ENCODE measurements around the gene PLEKHA5. TPM values are rescaled to one million over a fixed set of nuclear protein-coding genes. Genes with fewer than 3 reads are reported as not detected.
A peak's percentile ranks its signal among the peaks of the same experiment; 100 is the strongest.

PLEKHA5 gene
- total and polyA plus RNA-seq, 2 donors from 2014 or later: 26.6 to 52.9 TPM

- no peak for DNase-seq
- Histone ChIP-seq H3K4me3 (ENCODE audit: low read length in 3 of 3) (no peak overlapping the region), H3K4me1 (ENCODE audit: control insufficient read depth in 2 of 3, insufficient read depth in 2 of 3, low read depth in 1 of 3, low read length in 3 of 3) (peaks cover 0 to 32% (median 3%) of the 10 kb centered on the region in 3 donors), H3K27me3 (ENCODE audit: control insufficient read depth, insufficient read depth, low read length) (no peaks in the 10 kb centered on the region), H3K9me3 (ENCODE audit: control insufficient read depth in 2 of 3, insufficient read depth in 1 of 3, low read length in 3 of 3) (no peaks in the 10 kb centered on the region), H3K9ac (ENCODE audit: low read length in 3 of 3) (no peak overlapping the region), H3K27ac (ENCODE audit: low read depth in 2 of 2, low read length in 2 of 2) (peak overlapping the region; percentile 16 to 43), H3K36me3 (ENCODE audit: control insufficient read depth in 2 of 3, insufficient read depth in 3 of 3, low read length in 3 of 3) (no peaks in the 10 kb centered on the region)
- FAIRE-seq: no peak
- TF ChIP-seq CTCF (IDR thresholded peaks at IDR 0.05; ENCODE audit: borderline replicate concordance, extremely low read depth, insufficient read depth): no peak
- intact Hi-C loops (cut with DNase I): no loop called here
Measured at GRCh38 chr12:19150273-19150900, 20.9 kb downstream of the PLEKHA5 start.

DNA sequence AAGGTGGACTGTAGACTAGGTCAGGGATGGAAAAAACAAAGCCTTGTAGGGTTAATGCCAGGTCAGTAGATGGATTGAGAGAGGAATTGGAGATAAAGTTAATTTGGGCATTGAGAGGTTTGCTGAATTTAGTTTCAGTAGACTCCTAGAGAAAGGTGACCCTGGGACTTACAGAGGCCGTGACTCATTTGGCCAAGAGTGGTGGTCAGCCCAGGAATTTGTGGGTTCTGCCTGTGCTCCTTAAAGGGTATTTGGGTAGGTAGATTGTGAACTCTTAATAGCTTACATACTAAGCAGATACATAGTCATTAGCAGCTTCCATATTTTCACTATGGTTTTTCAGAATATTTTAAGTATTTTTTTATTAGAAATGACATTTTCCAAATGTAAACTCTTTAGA is 21.8 kb downstream of the PLEKHA5 start:
- no peaks in the 10 kb centered on the region for H3K36me3 ChIP-seq (ENCODE audit: control insufficient read depth in 2 of 3, insufficient read depth in 3 of 3, low read length in 3 of 3)
- no peaks in the 10 kb centered on the region for H3K27me3 ChIP-seq (ENCODE audit: control insufficient read depth, insufficient read depth, low read length)
- H3K4me1 ChIP-seq (ENCODE audit: control insufficient read depth in 2 of 3, insufficient read depth in 2 of 3, low read depth in 1 of 3, low read length in 3 of 3): peaks cover 0 to 36% (median 4%) of the 10 kb centered on the region in 3 donors
- DNase-seq: no peak
- intact Hi-C loops (cut with DNase I): no loop called here
- TF ChIP-seq CTCF (IDR thresholded peaks at IDR 0.05; ENCODE audit: borderline replicate concordance, extremely low read depth, insufficient read depth): no peak
- FAIRE-seq: no peak
- H3K9me3 ChIP-seq (ENCODE audit: control insufficient read depth in 2 of 3, insufficient read depth in 1 of 3, low read length in 3 of 3): no peaks in the 10 kb centered on the region
- H3K4me3 ChIP-seq (ENCODE audit: low read length in 3 of 3): no peak overlapping the region
- H3K27ac ChIP-seq (ENCODE audit: low read depth in 2 of 2, low read length in 2 of 2): no peak overlapping the region
- H3K9ac ChIP-seq (ENCODE audit: low read length in 3 of 3): no peak overlapping the region

DNA sequence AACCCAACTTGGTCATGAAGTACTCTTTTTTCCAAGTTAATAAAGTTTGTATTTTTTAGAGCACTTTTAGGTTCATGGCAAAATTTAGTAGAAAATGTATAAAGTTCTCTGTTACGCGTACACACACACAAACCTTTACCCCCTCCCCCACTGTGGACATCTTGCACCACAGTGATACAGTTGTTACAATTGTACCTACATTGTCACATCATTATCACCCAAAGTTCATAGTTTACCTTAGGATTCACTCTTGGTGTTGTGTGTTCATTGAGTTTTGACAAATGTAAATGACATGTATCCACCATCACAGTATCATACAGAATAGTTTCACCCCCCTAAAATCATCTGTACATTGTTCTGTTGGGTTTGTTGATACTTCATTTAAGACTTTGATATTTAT is 23.9 kb downstream of the PLEKHA5 start:
- Histone ChIP-seq H3K27me3 (ENCODE audit: control insufficient read depth, insufficient read depth, low read length) (no peaks in the 10 kb centered on the region), H3K4me3 (ENCODE audit: low read length in 3 of 3) (no peak overlapping the region), H3K27ac (ENCODE audit: low read depth in 2 of 2, low read length in 2 of 2) (peak overlapping the region; percentile 0 to 54), H3K4me1 (ENCODE audit: control insufficient read depth in 2 of 3, insufficient read depth in 2 of 3, low read depth in 1 of 3, low read length in 3 of 3) (peaks cover 0 to 40% (median 6%) of the 10 kb centered on the region in 3 donors), H3K36me3 (ENCODE audit: control insufficient read depth in 2 of 3, insufficient read depth in 3 of 3, low read length in 3 of 3) (no peaks in the 10 kb centered on the region), H3K9ac (ENCODE audit: low read length in 3 of 3) (no peak overlapping the region), H3K9me3 (ENCODE audit: control insufficient read depth in 2 of 3, insufficient read depth in 1 of 3, low read length in 3 of 3) (no peaks in the 10 kb centered on the region)
- intact Hi-C loops (cut with DNase I): no loop called here
- no peak for TF ChIP-seq CTCF (IDR thresholded peaks at IDR 0.05; ENCODE audit: borderline replicate concordance, extremely low read depth, insufficient read depth)
- DNase-seq: no peak
- FAIRE-seq: no peak

DNA sequence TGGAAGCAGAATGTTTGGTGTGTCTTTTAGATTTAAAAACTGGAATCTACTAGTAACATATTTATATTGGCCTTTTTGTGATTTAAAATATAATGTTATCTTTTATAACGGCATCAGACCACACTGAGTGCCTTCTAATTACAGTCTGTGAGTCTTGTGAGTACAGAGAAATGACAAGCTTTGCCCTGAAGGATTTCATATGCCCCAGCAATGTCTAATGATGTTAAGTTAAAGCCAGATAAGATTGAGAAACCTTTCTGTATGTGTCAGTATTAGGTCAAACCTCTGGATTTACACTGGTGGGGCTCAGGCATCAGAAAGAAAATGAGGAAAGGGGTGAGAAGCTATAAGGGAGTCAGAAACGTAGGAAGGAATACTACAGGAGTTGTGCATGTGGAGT is 25.2 kb downstream of the PLEKHA5 start:
- H3K9me3 ChIP-seq (ENCODE audit: control insufficient read depth in 2 of 3, insufficient read depth in 1 of 3, low read length in 3 of 3): no peaks in the 10 kb centered on the region
- no peak for TF ChIP-seq CTCF (IDR thresholded peaks at IDR 0.05; ENCODE audit: borderline replicate concordance, extremely low read depth, insufficient read depth)
- no peak for DNase-seq
- H3K27me3 ChIP-seq (ENCODE audit: control insufficient read depth, insufficient read depth, low read length): no peaks in the 10 kb centered on the region
- peak overlapping the region; percentile 14 to 60 for H3K27ac ChIP-seq (ENCODE audit: low read depth in 2 of 2, low read length in 2 of 2)
- peak overlapping the region in 1 of 3 donors; percentile 13 for H3K9ac ChIP-seq (ENCODE audit: low read length in 3 of 3)
- H3K36me3 ChIP-seq (ENCODE audit: control insufficient read depth in 2 of 3, insufficient read depth in 3 of 3, low read length in 3 of 3): no peaks in the 10 kb centered on the region
- peaks cover 0 to 49% (median 6%) of the 10 kb centered on the region in 3 donors for H3K4me1 ChIP-seq (ENCODE audit: control insufficient read depth in 2 of 3, insufficient read depth in 2 of 3, low read depth in 1 of 3, low read length in 3 of 3)
- no peak for FAIRE-seq
- no peak overlapping the region for H3K4me3 ChIP-seq (ENCODE audit: low read length in 3 of 3)
- intact Hi-C loops (cut with DNase I): no loop called here

All from kidney (tissue), 14 donors.